HEK293T (cell line): ENCODE measurements around the gene SGCE.

ENCODE experiments used
- ELF4 ChIP-seq: fragments of 450-650 bp; IDR thresholded peaks from 2 replicates; pipeline ENCODE4 v1.6.1; 2017; ENCODE audit warnings: antibody characterized with exemption
- FOXA1 ChIP-seq: fragments of 450-650 bp; IDR thresholded peaks from 2 replicates; pipeline ENCODE4 v1.6.1; 2016; ENCODE audit warnings: mild to moderate bottlenecking
- FOXM1 ChIP-seq: fragments of 450-650 bp; IDR thresholded peaks from 2 replicates; pipeline ENCODE4 v1.6.1; 2017; ENCODE audit warnings: mild to moderate bottlenecking, borderline replicate concordance
- LEF1 ChIP-seq: fragments of 450-650 bp; IDR thresholded peaks from 2 replicates; pipeline ENCODE4 v1.6.1; 2017; ENCODE audit warnings: mild to moderate bottlenecking, borderline replicate concordance

DNA sequence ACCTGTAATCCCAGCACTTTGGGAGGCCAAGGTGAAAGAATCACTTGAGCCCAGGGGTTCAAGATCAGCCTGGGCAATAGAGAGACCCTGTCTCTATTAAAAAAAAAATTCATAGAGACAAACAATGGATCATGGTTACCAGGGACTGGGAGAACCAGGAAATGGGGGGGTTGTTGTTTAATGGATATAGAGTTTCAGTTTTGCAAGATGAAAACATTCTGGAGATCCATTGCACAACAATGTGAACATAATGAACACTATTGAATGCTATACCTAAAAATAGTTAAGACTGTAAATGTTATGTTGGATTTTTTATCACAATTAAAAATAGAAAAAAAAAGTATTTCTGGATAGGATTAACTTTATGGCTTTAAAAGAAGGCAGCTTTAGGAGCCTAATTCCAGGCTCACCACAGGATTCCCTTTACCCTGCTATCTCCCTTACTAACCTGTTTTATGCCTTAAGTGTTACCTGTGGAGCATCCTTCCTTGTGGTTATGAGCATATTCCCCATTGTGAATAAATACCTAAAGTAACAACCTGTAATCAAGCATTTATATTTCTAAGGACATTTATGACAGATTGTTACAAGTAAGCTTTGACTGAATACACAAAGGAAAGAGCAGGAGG, 45.1 kb upstream of the SGCE start:
- TF ChIP-seq FOXM1 (no peak), FOXA1 (no peak), LEF1 (no peak), ELF4 (no peak)
